Stomach (tissue), 9 donors: ENCODE results near the gene ROCK2. TPM values are rescaled to one million over a fixed set of nuclear protein-coding genes. Genes with fewer than 3 reads are reported as not detected.

Experiments
- DNase-seq, 2 donors: peaks; one replicate each; pipeline versions ENCODE4 v3.0.0 to v3.0.0-alpha.2; 2013 to 2019
- H3K27ac ChIP-seq, 5 donors: fragments of 200-600 bp in 4 of 5; sonication (generic) in 4 of 5; one replicate each; pipeline ENCODE4 v1.5.1; 2013 to 2019; ENCODE audit warnings: mild to moderate bottlenecking in 1 of 5, moderate library complexity in 1 of 5
- H3K27me3 ChIP-seq, 3 donors: fragments of 200-600 bp; sonication (generic); one replicate each; pipeline ENCODE4 v1.5.1; 2017 to 2019; ENCODE audit warnings: mixed run types in 1 of 3
- H3K36me3 ChIP-seq, 4 donors: fragments of 200-600 bp; sonication (generic); 1 replicate in 3 of 4; 2 replicates in 1 of 4; pipeline ENCODE4 v1.5.1; 2016 to 2019
- H3K4me1 ChIP-seq, 4 donors: fragments of 200-600 bp; sonication (generic); one replicate each; pipeline ENCODE4 v1.5.1; 2016 to 2019
- H3K4me3 ChIP-seq, 4 donors: fragments of 200-600 bp; sonication (generic) in 3 of 4; one replicate each; pipeline ENCODE4 v1.5.1; 2016 to 2019; ENCODE audit warnings: mild to moderate bottlenecking in 1 of 4
- H3K9me3 ChIP-seq, 4 donors: fragments of 200-600 bp; sonication (generic); one replicate each; pipeline ENCODE4 v1.5.1; 2016 to 2019
- CTCF ChIP-seq, 7 experiments: fragments of 450-650 bp in 4 of 7; fragments of 200-600 bp in 3 of 7; sonication (generic) in 3 of 7; IDR thresholded peaks; one replicate each; pipeline ENCODE4 v1.5.1; 2016 to 2019; ENCODE audit warnings: antibody characterized with exemption in 7 of 7, control low read depth in 2 of 7, mild to moderate bottlenecking in 1 of 7
- EP300 ChIP-seq: sonication (generic); formaldehyde crosslinking; IDR thresholded peaks from one replicate; pipeline ENCODE4 v1.6.1; 2017; ENCODE audit warnings: antibody characterized with exemption
- POLR2A ChIP-seq, 4 donors: fragments of 450-650 bp; IDR thresholded peaks; one replicate each; pipeline ENCODE4 v1.6.1; 2016; ENCODE audit warnings: antibody characterized with exemption in 4 of 4, control low read depth in 2 of 4, mild to moderate bottlenecking in 1 of 4, moderate library complexity in 1 of 4
- POLR2AphosphoS5 ChIP-seq, 3 donors: sonication (generic); formaldehyde crosslinking; IDR thresholded peaks; one replicate each; pipeline ENCODE4 v1.6.1; 2016; ENCODE audit warnings: antibody characterized with exemption in 3 of 3
- WGBS, 5 donors: extraction: QIAGEN DNeasy Blood & Tissue Kit in 3 of 5; methylation state at CpG; one replicate each; pipeline versions ENCODE4 v1.1.5 to v1.1.7; 2013 to 2018; 5-methylcytosine and 5-hydroxymethylcytosine counted together
- intact Hi-C: fragments of 100-400 bp; cut with DNase I; formaldehyde crosslinking; loops from one replicate; pipeline ENCODE4 v1.15.1; 2023; ENCODE audit warnings: low total_unique reads
- polyA plus RNA-seq, 3 donors: library from polyadenylated mRNA; stranded (reverse); fragments of 200-250 nt; gene quantifications; one replicate each; pipeline ENCODE4 v1.2.3, GENCODE V29; 2013
- total RNA-seq, 5 donors: library from RNA; depleted of rRNA; stranded (reverse); fragments of >200 nt; gene quantifications; one replicate each; pipeline versions ENCODE4 v1.1.0 to v1.2.3, GENCODE V29; 2014 to 2016
- donor health status: healthy with polysubstance abuse.
- donor health status: Bipolar disorder and iron deficiency.
- donor health status: healthy.

Gene ROCK2
- total and polyA plus RNA-seq, 8 donors = 5.6 to 113 (median 35.9) TPM

GRCh38 chr2:11227595-11227994, 116.8 kb downstream of the ROCK2 start:
- no peak overlapping the region for H3K27ac ChIP-seq
- H3K4me3 ChIP-seq = no peak overlapping the region
- H3K4me1 ChIP-seq = peaks cover 0 to 10% (median 0%) of the 10 kb centered on the region in 4 donors
- H3K27me3 ChIP-seq = no peaks in the 10 kb centered on the region
- intact Hi-C loops = no loop called here
- no peak for TF ChIP-seq CTCF (IDR thresholded peaks at IDR 0.05)
- TF ChIP-seq POLR2AphosphoS5 (IDR thresholded peaks at IDR 0.05) = no peak
- no peak for TF ChIP-seq EP300
- no peak for TF ChIP-seq POLR2A (IDR thresholded peaks at IDR 0.05)
- H3K36me3 ChIP-seq = peaks cover 0 to 20% (median 16%) of the 10 kb centered on the region in 4 donors
- no peaks in the 10 kb centered on the region for H3K9me3 ChIP-seq
- DNase-seq = no peak

- Histone ChIP-seq H3K4me3 (no peak overlapping the region), H3K4me1 (peaks cover 0 to 10% (median 0%) of the 10 kb centered on the region in 4 donors), H3K27me3 (no peaks in the 10 kb centered on the region), H3K9me3 (no peaks in the 10 kb centered on the region), H3K36me3 (peaks cover 13 to 33% (median 31%) of the 10 kb centered on the region in 4 donors), H3K27ac (no peak overlapping the region)
- TF ChIP-seq POLR2A (IDR thresholded peaks at IDR 0.05) (no peak), POLR2AphosphoS5 (IDR thresholded peaks at IDR 0.05) (no peak), EP300 (no peak), CTCF (IDR thresholded peaks at IDR 0.05) (no peak)
- intact Hi-C loops = no loop called here
- no peak for DNase-seq
Measured at GRCh38 chr2:11224887-11225286, 119.5 kb downstream of the ROCK2 start.

GRCh38 chr2:11222845-11223244, 121.6 kb downstream of the ROCK2 start:
- 91 to 93% (median 92%) methylated on average over 5 of the region's 5 CpGs for WGBS, 5 donors
- Histone ChIP-seq H3K36me3 (peaks cover 14 to 52% (median 49%) of the 10 kb centered on the region in 4 donors), H3K9me3 (no peaks in the 10 kb centered on the region), H3K27ac (no peak overlapping the region), H3K4me3 (no peak overlapping the region), H3K4me1 (peaks cover 0 to 6% (median 0%) of the 10 kb centered on the region in 4 donors), H3K27me3 (no peaks in the 10 kb centered on the region)
- intact Hi-C loops = no loop called here
- TF ChIP-seq POLR2A (IDR thresholded peaks at IDR 0.05) (no peak), EP300 (no peak), CTCF (IDR thresholded peaks at IDR 0.05) (no peak), POLR2AphosphoS5 (IDR thresholded peaks at IDR 0.05) (no peak)
- no peak for DNase-seq

GRCh38 chr2:11220445-11220844, 124.0 kb downstream of the ROCK2 start:
- DNase-seq = no peak
- Histone ChIP-seq H3K9me3 (no peaks in the 10 kb centered on the region), H3K36me3 (peaks cover 24 to 71% (median 66%) of the 10 kb centered on the region in 4 donors), H3K4me1 (no peaks in the 10 kb centered on the region), H3K27me3 (no peaks in the 10 kb centered on the region), H3K27ac (no peak overlapping the region), H3K4me3 (no peak overlapping the region)
- TF ChIP-seq POLR2AphosphoS5 (IDR thresholded peaks at IDR 0.05) (no peak), POLR2A (IDR thresholded peaks at IDR 0.05) (no peak), EP300 (no peak), CTCF (IDR thresholded peaks at IDR 0.05) (no peak)
- intact Hi-C loops = no loop called here
- WGBS, 5 donors = 93 to 97% (median 96%) methylated on average over 2 of the region's 2 CpGs
